GM23248 (cell line): Measurements from ENCODE around the gene ZNF385D.

ENCODE experiments used
- EZH2 ChIP-seq: fragments of 200-600 bp; sonication (generic); IDR thresholded peaks from 2 replicates; pipeline ENCODE4 v1.6.1; 2018; ENCODE audit warnings: antibody characterized with exemption, mild to moderate bottlenecking; ENCODE audit not compliant: insufficient read depth, poor library complexity, severe bottlenecking
- EZH2phosphoT487 ChIP-seq: fragments of 200-600 bp; sonication (generic); IDR thresholded peaks from 2 replicates; pipeline ENCODE4 v1.6.1; 2018; ENCODE audit warnings: antibody characterized with exemption, moderate library complexity, mild to moderate bottlenecking, low read depth; ENCODE audit not compliant: insufficient read depth

DNA sequence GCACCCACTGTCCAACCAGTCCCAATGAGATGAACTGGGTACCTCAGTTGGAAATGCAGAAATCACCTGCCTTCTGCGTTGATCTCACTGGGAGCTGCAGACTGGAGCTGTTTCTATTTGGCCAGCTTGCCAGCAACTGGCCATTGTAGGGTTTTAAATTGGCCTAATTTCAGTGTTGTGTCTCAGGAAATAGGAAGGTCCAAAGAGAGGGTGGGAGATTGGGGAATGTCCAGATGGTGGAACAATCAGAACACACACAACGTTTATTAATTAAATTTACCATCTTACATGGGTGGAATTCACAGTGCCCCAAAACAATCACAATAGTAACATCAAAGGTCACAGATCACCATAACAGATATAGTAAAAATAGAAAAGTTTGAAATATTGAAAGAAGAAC lies 189.5 kb downstream of the ZNF385D start:
- no peak for TF ChIP-seq EZH2
- no peak for TF ChIP-seq EZH2phosphoT487
